K562 (cell line): ENCODE measurements around the gene TRUB2. TPM values are rescaled to one million over a fixed set of nuclear protein-coding genes. Genes with fewer than 3 reads are reported as not detected.
A peak's percentile ranks its signal among the peaks of the same experiment; 100 is the strongest.
"Not testable (repeated sequence)": the region's sequence is repeated elsewhere in the genome, so short reads cannot be mapped to it uniquely, and the experiment has no call there.

Experiments
- ATAC-seq: fragments of 200-7000 bp; cut with Tn5 transposase; 3 replicates; pipeline ENCODE4 v1.9.1; 2020; ENCODE audit warnings: moderate library complexity
- BruUV-seq: library from RNA; stranded (reverse); fragments of 400-500 nt; replicated peaks from 2 replicates; lab custom pipeline; 2021; lab: Mats Ljungman, UMichigan
- CTCF ChIA-PET: fragments of 300-600 bp; formaldehyde crosslinking; extraction: SDS; loops from one replicate; lab custom pipeline; 2021; ENCODE audit warnings: low intra/inter-chr PET ratio; lab: Yijun Ruan, JAX
- POLR2A ChIA-PET: fragments of 300-600, 350-650 bp; sonication (Branson Sonifier 250); formaldehyde crosslinking; extraction: SDS; loops from one replicate; lab custom pipeline; 2021; ENCODE audit warnings: antibody characterized with exemption, inconsistent platforms; lab: Yijun Ruan, JAX
- DNase-seq, 4 experiments: peaks; one replicate each; pipeline versions ENCODE4 v3.0.0 to v3.0.0-alpha.2; 2011 to 2018; ENCODE audit warnings: low spot score in 3 of 4, mixed read lengths in 3 of 4; ENCODE audit errors: extremely low read depth in 1 of 4
- FAIRE-seq: peaks from 2 replicates; lab custom pipeline; 2011; peaks lifted over from hg19 to GRCh38; lab: Jason Lieb, UNC
- H2AFZ ChIP-seq: 2 replicates; pipeline ENCODE4 v1.6.0; 2011; ENCODE audit warnings: low read depth, low read length, control low read depth, inconsistent platforms
- H3K27ac ChIP-seq: fragments of 200-600 bp; 3 replicates; pipeline ENCODE4 v1.8.0; 2011; ENCODE audit warnings: low read depth, mild to moderate bottlenecking, control low read depth, inconsistent platforms, low read length, moderate library complexity, mixed read lengths; ENCODE audit errors: extremely low read depth
- H3K27me3 ChIP-seq, 2 experiments: fragments of 300-600 bp in 1 of 2; 2 replicates in 1 of 2; 3 replicates in 1 of 2; pipeline versions ENCODE4 v1.6.0 to v1.8.0; 2011; ENCODE audit warnings: inconsistent platforms in 2 of 2, low read length in 2 of 2, mild to moderate bottlenecking in 1 of 2, mixed read lengths in 1 of 2, moderate library complexity in 1 of 2; ENCODE audit not compliant: control insufficient read depth in 2 of 2, insufficient read depth in 2 of 2
- H3K36me3 ChIP-seq: fragments of 300-600 bp; 3 replicates; pipeline ENCODE4 v1.8.0; 2011; ENCODE audit warnings: mild to moderate bottlenecking, low read length, inconsistent platforms; ENCODE audit not compliant: control insufficient read depth, insufficient read depth
- H3K4me1 ChIP-seq, 2 experiments: fragments of 200-600 bp in 1 of 2; replicated peaks in 1 of 2; 2 replicates in 1 of 2; 3 replicates in 1 of 2; pipeline versions ENCODE4 v1.5.1 to v1.8.0; 2011; ENCODE audit warnings: inconsistent platforms in 2 of 2, low read length in 2 of 2, mild to moderate bottlenecking in 1 of 2, mixed read lengths in 1 of 2, moderate library complexity in 1 of 2; ENCODE audit not compliant: control insufficient read depth in 2 of 2, insufficient read depth in 2 of 2
- H3K4me2 ChIP-seq: 2 replicates; pipeline ENCODE4 v1.6.1; 2011; ENCODE audit warnings: low read length, control low read depth, inconsistent platforms, mixed read lengths; ENCODE audit not compliant: insufficient read depth
- H3K4me3 ChIP-seq: fragments of 200-600 bp; sonication (generic), shearing (Covaris generic); 2 replicates; pipeline ENCODE4 v1.5.1; 2016; ENCODE audit warnings: control low read depth, inconsistent platforms
- H3K79me2 ChIP-seq: fragments of 200-600 bp; 3 replicates; pipeline ENCODE4 v1.8.0; 2011; ENCODE audit warnings: low read length, inconsistent platforms; ENCODE audit not compliant: control insufficient read depth, insufficient read depth
- H3K9ac ChIP-seq, 2 experiments: 2 replicates each; pipeline versions ENCODE4 v1.6.0 to v1.6.1; 2011; ENCODE audit warnings: low read depth in 2 of 2, low read length in 2 of 2, control low read depth in 1 of 2, inconsistent platforms in 1 of 2, mild to moderate bottlenecking in 1 of 2, mixed read lengths in 1 of 2; ENCODE audit not compliant: insufficient read depth in 1 of 2
- H3K9me1 ChIP-seq: one replicate; pipeline ENCODE4 v1.6.0; 2011; ENCODE audit warnings: inconsistent platforms, mild to moderate bottlenecking, low read length, moderate library complexity; ENCODE audit not compliant: control insufficient read depth, insufficient read depth
- H3K9me3 ChIP-seq: replicated peaks from 2 replicates; pipeline ENCODE4 v1.5.1; 2011; ENCODE audit warnings: low read depth, low read length, inconsistent platforms; ENCODE audit not compliant: control insufficient read depth, insufficient read depth
- H4K20me1 ChIP-seq: replicated peaks from 2 replicates; pipeline ENCODE4 v1.6.1; 2011; ENCODE audit warnings: low read length, inconsistent platforms, mixed read lengths; ENCODE audit not compliant: control insufficient read depth, insufficient read depth
- BCOR ChIP-seq: fragments of 450-650 bp; IDR thresholded peaks from 2 replicates; pipeline ENCODE4 v1.6.1; 2016
- HNRNPLL ChIP-seq: fragments of 200-400 bp; formaldehyde crosslinking; IDR thresholded peaks from 2 replicates; pipeline ENCODE4 v1.6.1; 2017; ENCODE audit warnings: low read length, low read depth, mild to moderate bottlenecking; ENCODE audit not compliant: poor library complexity, severe bottlenecking
- NKRF ChIP-seq: fragments of 450-650 bp; IDR thresholded peaks from 2 replicates; pipeline ENCODE4 v1.6.1; 2016; ENCODE audit warnings: borderline replicate concordance
- TFE3 ChIP-seq: fragments of 450-650 bp; formaldehyde crosslinking; IDR thresholded peaks from 2 replicates; pipeline ENCODE4 v1.4.0; 2020; ENCODE audit warnings: mild to moderate bottlenecking, mixed read lengths
- THRB ChIP-seq: fragments of 450-650 bp; formaldehyde crosslinking; conservative IDR thresholded peaks from 2 replicates; pipeline ENCODE4 v1.4.0; 2022; ENCODE audit warnings: mild to moderate bottlenecking, missing genetic modification characterization
- ZNF121 ChIP-seq: sonication (generic); formaldehyde crosslinking; conservative IDR thresholded peaks from 2 replicates; pipeline ENCODE4 v1.8.0; 2022; ENCODE audit warnings: missing genetic modification reagents
- WGBS: fragments of 100-300 bp; shearing (Covaris generic); methylation state at CpG from one replicate; pipeline ENCODE4 v1.1.6; 2016; ENCODE audit warnings: low coverage, mixed read lengths; ENCODE audit not compliant: insufficient coverage; ENCODE audit errors: missing lambda C conversion rate; 5-methylcytosine and 5-hydroxymethylcytosine counted together
- in situ Hi-C: fragments of 300-500 bp; cut with MboI; formaldehyde crosslinking; loops from 4 replicates; pipeline ENCODE4 v1.15.0; 2018; ENCODE audit warnings: inconsistent platforms, mixed read lengths
- intact Hi-C: fragments of 100-400 bp; cut with micrococcal nuclease; formaldehyde crosslinking; loops from 2 replicates; pipeline ENCODE4 v1.14.2; 2022
- polyA plus RNA-seq, 8 experiments: library from polyadenylated mRNA; depleted of rRNA in 4 of 8; stranded (reverse) in 5 of 8; unstranded in 3 of 8; fragments of >200 nt; fragmentation: Nextera tagmentation in 2 of 8; fragmentation: Illumina TruSeq in 1 of 8; extraction: Ambion mirVana in 2 of 8; extraction: Trizol in 1 of 8; gene quantifications; 2 replicates each; pipeline versions ENCODE4 v1.2.1 to v1.2.3, GENCODE V29; 2011 to 2014; ENCODE audit warnings: inconsistent platforms in 1 of 8, missing spikeins in 1 of 8
- total RNA-seq, 7 experiments: library from RNA; depleted of rRNA in 6 of 7; stranded (reverse); fragments of >200 nt in 6 of 7; fragmentation: Illumina TruSeq in 2 of 7; extraction: Trizol in 2 of 7; gene quantifications; 2 replicates each; pipeline versions ENCODE4 v1.2.1 to v1.2.3, GENCODE V29; 2011 to 2021; ENCODE audit warnings: low replicate concordance in 1 of 7
- TF ChIP-seq, protein P1 (sequence below): sonication (generic); formaldehyde crosslinking; IDR thresholded peaks from 2 replicates; pipeline ENCODE4 v1.8.1; 2023; ENCODE audit warnings: missing genetic modification reagents, mild to moderate bottlenecking, borderline replicate concordance

The TRUB2 gene
- total and polyA plus RNA-seq, 9 of the 15 experiments (the other 6 are each of a cell fraction or from before 2014, with no cell fraction given): 9.3 to 110 (median 63.0) TPM

DNA sequence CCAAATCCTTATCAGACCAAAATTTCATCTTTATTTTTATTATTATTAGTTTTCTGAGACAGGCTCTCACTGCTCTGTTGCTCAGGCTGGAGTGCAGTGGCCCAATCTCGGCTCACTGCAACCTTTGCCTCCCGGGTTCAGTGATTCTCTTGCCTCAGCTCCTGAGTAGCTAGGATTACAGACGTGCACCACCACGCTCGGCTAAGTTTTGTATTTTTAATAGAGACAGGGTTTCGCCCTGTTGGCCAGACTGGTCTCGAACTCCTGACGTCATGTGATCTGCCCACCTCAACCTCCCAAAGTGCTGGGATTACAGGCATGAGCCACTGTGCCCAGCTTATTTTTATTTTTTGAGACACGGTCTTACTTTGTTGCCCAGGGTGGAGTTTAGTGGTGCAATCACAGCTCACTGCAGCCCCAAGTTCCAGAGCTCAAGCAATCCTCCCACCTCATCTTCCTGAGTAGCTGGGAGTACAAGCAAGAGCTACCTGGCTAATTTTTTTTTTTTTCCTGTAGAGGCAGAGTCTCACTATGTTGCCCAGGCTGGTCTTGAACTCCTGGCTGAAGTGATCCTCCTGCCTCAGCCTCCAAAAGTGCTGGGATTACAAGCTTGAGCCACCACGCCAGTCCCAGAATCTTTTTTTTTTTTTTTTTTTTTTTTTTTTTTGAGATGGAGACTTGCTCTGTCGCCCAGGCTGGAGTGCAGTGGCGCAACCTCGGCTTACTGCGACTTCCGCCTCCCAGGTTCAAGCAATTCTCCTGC is 16.8 kb upstream of the TRUB2 start:
- H3K9me3 ChIP-seq, ATAC-seq, CTCF ChIA-PET, BruUV-seq, H3K9ac ChIP-seq, H3K9me1 ChIP-seq, in situ Hi-C loops, H3K27me3 ChIP-seq, FAIRE-seq, intact Hi-C loops, H3K27ac ChIP-seq, H3K4me3 ChIP-seq, H4K20me1 ChIP-seq, H3K4me2 ChIP-seq, H2AFZ ChIP-seq: not testable (repeated sequence)
- peak in 1 of 4 experiments; percentile 15 for DNase-seq
- Histone ChIP-seq H3K4me1 (peaks cover 10 to 19% of the 10 kb centered on the region in 2 experiments; a peak in 4 of 5 replicates), H3K36me3 (peaks cover 46% of the 10 kb centered on the region), H3K79me2 (peaks cover 17% of the 10 kb centered on the region)
- peak; percentile 23 for TF ChIP-seq HNRNPLL
- TF ChIP-seq ZNF121: peak; percentile 79
- TF ChIP-seq NKRF: 0 out of 2 replicates have a peak, but pooled peaks have one; percentile 13
- TF ChIP-seq THRB (CRISPR knock-in tag): 0 out of 2 replicates have a peak, but pooled peaks have one; percentile 38
- TF ChIP-seq TFE3 (CRISPR knock-in tag): peak; percentile 79
- TF ChIP-seq BCOR: 0 out of 2 replicates have a peak, but pooled peaks have one; percentile 18
- TF ChIP-seq, protein P1, sequence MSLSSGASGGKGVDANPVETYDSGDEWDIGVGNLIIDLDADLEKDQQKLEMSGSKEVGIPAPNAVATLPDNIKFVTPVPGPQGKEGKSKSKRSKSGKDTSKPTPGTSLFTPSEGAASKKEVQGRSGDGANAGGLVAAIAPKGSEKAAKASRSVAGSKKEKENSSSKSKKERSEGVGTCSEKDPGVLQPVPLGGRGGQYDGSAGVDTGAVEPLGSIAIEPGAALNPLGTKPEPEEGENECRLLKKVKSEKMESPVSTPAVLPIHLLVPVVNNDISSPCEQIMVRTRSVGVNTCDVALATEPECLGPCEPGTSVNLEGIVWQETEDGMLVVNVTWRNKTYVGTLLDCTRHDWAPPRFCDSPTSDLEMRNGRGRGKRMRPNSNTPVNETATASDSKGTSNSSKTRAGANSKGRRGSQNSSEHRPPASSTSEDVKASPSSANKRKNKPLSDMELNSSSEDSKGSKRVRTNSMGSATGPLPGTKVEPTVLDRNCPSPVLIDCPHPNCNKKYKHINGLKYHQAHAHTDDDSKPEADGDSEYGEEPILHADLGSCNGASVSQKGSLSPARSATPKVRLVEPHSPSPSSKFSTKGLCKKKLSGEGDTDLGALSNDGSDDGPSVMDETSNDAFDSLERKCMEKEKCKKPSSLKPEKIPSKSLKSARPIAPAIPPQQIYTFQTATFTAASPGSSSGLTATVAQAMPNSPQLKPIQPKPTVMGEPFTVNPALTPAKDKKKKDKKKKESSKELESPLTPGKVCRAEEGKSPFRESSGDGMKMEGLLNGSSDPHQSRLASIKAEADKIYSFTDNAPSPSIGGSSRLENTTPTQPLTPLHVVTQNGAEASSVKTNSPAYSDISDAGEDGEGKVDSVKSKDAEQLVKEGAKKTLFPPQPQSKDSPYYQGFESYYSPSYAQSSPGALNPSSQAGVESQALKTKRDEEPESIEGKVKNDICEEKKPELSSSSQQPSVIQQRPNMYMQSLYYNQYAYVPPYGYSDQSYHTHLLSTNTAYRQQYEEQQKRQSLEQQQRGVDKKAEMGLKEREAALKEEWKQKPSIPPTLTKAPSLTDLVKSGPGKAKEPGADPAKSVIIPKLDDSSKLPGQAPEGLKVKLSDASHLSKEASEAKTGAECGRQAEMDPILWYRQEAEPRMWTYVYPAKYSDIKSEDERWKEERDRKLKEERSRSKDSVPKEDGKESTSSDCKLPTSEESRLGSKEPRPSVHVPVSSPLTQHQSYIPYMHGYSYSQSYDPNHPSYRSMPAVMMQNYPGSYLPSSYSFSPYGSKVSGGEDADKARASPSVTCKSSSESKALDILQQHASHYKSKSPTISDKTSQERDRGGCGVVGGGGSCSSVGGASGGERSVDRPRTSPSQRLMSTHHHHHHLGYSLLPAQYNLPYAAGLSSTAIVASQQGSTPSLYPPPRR (CRISPR knock-in tag): peak; percentile 60; the same call in 1 of the 2 replicates
- 80% methylated on average over 14 of the region's 15 CpGs for WGBS
- POLR2A ChIA-PET: interaction anchor here (0.6 to 6.4 kb wide), 9 partner anchors 11 to 1337 kb away, joined by 3 to 51 read pairs (median 3); partner anchors contain the start of gene COQ4
